ENCODE results near the gene B3GAT1.

DNA sequence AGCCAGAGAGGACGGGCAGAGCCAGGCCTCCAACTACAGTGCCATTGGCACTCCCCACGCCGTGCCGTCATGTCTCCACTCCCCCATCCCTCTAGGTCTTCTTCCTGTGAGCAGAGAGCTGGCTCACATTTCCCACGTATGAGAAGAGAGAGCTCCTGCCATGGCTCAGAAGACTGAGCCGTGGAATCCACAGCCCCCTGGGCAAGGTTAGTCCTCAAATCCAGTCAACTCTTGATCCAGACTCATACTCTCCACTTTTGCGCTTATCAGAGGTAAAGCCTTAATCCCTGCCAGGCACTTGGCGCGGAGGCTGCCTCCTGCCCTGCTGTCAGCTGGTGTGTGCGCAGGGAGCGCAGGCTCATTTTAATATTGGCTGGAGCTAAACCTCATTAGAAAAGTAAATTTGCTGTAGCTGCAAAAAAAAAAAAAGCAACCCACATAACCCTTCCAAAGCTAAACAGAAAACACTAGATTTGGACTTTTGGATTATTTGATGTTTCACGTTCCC is 4.7 kb downstream of the B3GAT1 start:
- no peak for TF ChIP-seq EZH2phosphoT487 (IDR thresholded peaks at IDR 0.05; ENCODE audit: borderline replicate concordance, low read length)
- TF ChIP-seq CTCF (IDR thresholded peaks at IDR 0.05; ENCODE audit: low read depth, low read length, poor library complexity, severe bottlenecking): no peak

Data from DOHH2 (cell line).